Measurements from ENCODE around the gene LCN1. TPM values are rescaled to one million over a fixed set of nuclear protein-coding genes. Genes with fewer than 3 reads are reported as not detected.
A peak's percentile ranks its signal among the peaks of the same experiment; 100 is the strongest.

The LCN1 gene
- 0.14 and 0.15 TPM in 2 replicates for polyA plus RNA-seq (2013)

GRCh38 chr9:135520916-135521607, at the start of gene LCN1:
TSS of gene LCN1 (plus strand) at chr9:135521440. CDS start at chr9:135521498, 58 bp downstream.
- DNase-seq = no peak
- Histone ChIP-seq H3K9me3 (ENCODE audit: insufficient read depth, low read depth, low read length) (peaks cover 2% of the 10 kb centered on the region), H3K4me3 (ENCODE audit: low read depth, low read length) (no peak within 1 kb of the TSS), H3K9ac (ENCODE audit: low read length) (no peak within 1 kb of the TSS), H3K36me3 (ENCODE audit: control insufficient read depth in 1 of 2, insufficient read depth in 2 of 2, low read length in 2 of 2) (no peaks in the 10 kb centered on the region), H2BK5ac (ENCODE audit: low read depth, low read length, poor library complexity) (no peak within 1 kb of the TSS), H4K91ac (ENCODE audit: low read depth, low read length) (no peak within 1 kb of the TSS), H3K4me1 (ENCODE audit: control insufficient read depth in 1 of 2, insufficient read depth in 2 of 2, low read length in 2 of 2) (peaks cover 12 to 14% of the 10 kb centered on the region in 2 experiments), H3K27ac (ENCODE audit: low read depth, low read length) (no peak within 1 kb of the TSS), H4K12ac (ENCODE audit: low read depth, low read length) (no peak within 1 kb of the TSS), H2BK12ac (ENCODE audit: low read length) (no peak within 1 kb of the TSS), H3K79me2 (ENCODE audit: control insufficient read depth, insufficient read depth, low read length, poor library complexity) (no peaks in the 10 kb centered on the region), H3K27me3 (ENCODE audit: insufficient read depth, low read length) (no peaks in the 10 kb centered on the region), H2AFZ (ENCODE audit: insufficient read depth, low read length, poor library complexity) (no peak within 1 kb of the TSS), H3K79me1 (ENCODE audit: low read length) (no peaks in the 10 kb centered on the region), H3K14ac (ENCODE audit: low read length) (no peak within 1 kb of the TSS), H3K18ac (ENCODE audit: low read length) (no peak within 1 kb of the TSS), H3K4ac (ENCODE audit: low read depth, low read length) (no peak within 1 kb of the TSS), H3K23ac (ENCODE audit: low read length) (no peak within 1 kb of the TSS), H2AK5ac (ENCODE audit: low read length) (no peak within 1 kb of the TSS), H4K8ac (ENCODE audit: low read depth, low read length) (no peak within 1 kb of the TSS), H3K4me2 (ENCODE audit: low read length) (no peak within 1 kb of the TSS), H2BK120ac (ENCODE audit: insufficient read depth, low read length, poor library complexity) (no peak within 1 kb of the TSS)
- WGBS (ENCODE audit: extremely low coverage, insufficient coverage, insufficient read length) = no CpG with 5 or more reads among the region's 18 CpGs

- Histone ChIP-seq H2BK12ac (ENCODE audit: low read length) (no peak overlapping the region), H3K9ac (ENCODE audit: low read length) (no peak overlapping the region), H3K27ac (ENCODE audit: low read depth, low read length) (peak overlapping the region; percentile 54), H3K36me3 (ENCODE audit: control insufficient read depth in 1 of 2, insufficient read depth in 2 of 2, low read length in 2 of 2) (no peaks in the 10 kb centered on the region), H2BK5ac (ENCODE audit: low read depth, low read length, poor library complexity) (no peak overlapping the region), H3K4me2 (ENCODE audit: low read length) (peak overlapping the region; percentile 39), H3K4me1 (ENCODE audit: control insufficient read depth in 1 of 2, insufficient read depth in 2 of 2, low read length in 2 of 2) (peaks cover 20 to 23% of the 10 kb centered on the region in 2 experiments), H3K4me3 (ENCODE audit: low read depth, low read length) (peak overlapping the region; percentile 27), H3K9me3 (ENCODE audit: insufficient read depth, low read depth, low read length) (no peaks in the 10 kb centered on the region), H3K79me1 (ENCODE audit: low read length) (no peaks in the 10 kb centered on the region), H4K12ac (ENCODE audit: low read depth, low read length) (no peak overlapping the region), H3K79me2 (ENCODE audit: control insufficient read depth, insufficient read depth, low read length, poor library complexity) (no peaks in the 10 kb centered on the region), H2AK5ac (ENCODE audit: low read length) (no peak overlapping the region), H4K91ac (ENCODE audit: low read depth, low read length) (no peak overlapping the region), H2AFZ (ENCODE audit: insufficient read depth, low read length, poor library complexity) (no peak overlapping the region), H2BK120ac (ENCODE audit: insufficient read depth, low read length, poor library complexity) (no peak overlapping the region), H3K14ac (ENCODE audit: low read length) (no peak overlapping the region), H3K4ac (ENCODE audit: low read depth, low read length) (no peak overlapping the region), H3K23ac (ENCODE audit: low read length) (no peak overlapping the region), H3K18ac (ENCODE audit: low read length) (no peak overlapping the region), H4K8ac (ENCODE audit: low read depth, low read length) (no peak overlapping the region), H3K27me3 (ENCODE audit: insufficient read depth, low read length) (no peaks in the 10 kb centered on the region)
- WGBS (ENCODE audit: extremely low coverage, insufficient coverage, insufficient read length) = no CpG with 5 or more reads among the region's 23 CpGs
- peak; percentile 8 to 48 for DNase-seq
Observed at GRCh38 chr9:135471791-135472640, 49.2 kb upstream of the LCN1 start.

GRCh38 chr9:135473972-135474543, 47.2 kb upstream of the LCN1 start:
- no CpG with 5 or more reads among the region's 12 CpGs for WGBS (ENCODE audit: extremely low coverage, insufficient coverage, insufficient read length)

GRCh38 chr9:135474915-135475314, 46.3 kb upstream of the LCN1 start:
- no peaks in the 10 kb centered on the region for H3K79me2 ChIP-seq (ENCODE audit: control insufficient read depth, insufficient read depth, low read length, poor library complexity)
- H3K4ac ChIP-seq (ENCODE audit: low read depth, low read length) = no peak overlapping the region
- no peak overlapping the region for H2BK120ac ChIP-seq (ENCODE audit: insufficient read depth, low read length, poor library complexity)
- no peak overlapping the region for H3K23ac ChIP-seq (ENCODE audit: low read length)
- no peak overlapping the region for H2AFZ ChIP-seq (ENCODE audit: insufficient read depth, low read length, poor library complexity)
- H4K12ac ChIP-seq (ENCODE audit: low read depth, low read length) = no peak overlapping the region
- no peak overlapping the region for H3K4me2 ChIP-seq (ENCODE audit: low read length)
- H3K4me3 ChIP-seq (ENCODE audit: low read depth, low read length) = no peak overlapping the region
- H3K14ac ChIP-seq (ENCODE audit: low read length) = no peak overlapping the region
- H3K4me1 ChIP-seq (ENCODE audit: control insufficient read depth in 1 of 2, insufficient read depth in 2 of 2, low read length in 2 of 2) = peaks cover 20 to 22% of the 10 kb centered on the region in 2 experiments
- H3K79me1 ChIP-seq (ENCODE audit: low read length) = peaks cover 3% of the 10 kb centered on the region
- H2AK5ac ChIP-seq (ENCODE audit: low read length) = no peak overlapping the region
- H3K27ac ChIP-seq (ENCODE audit: low read depth, low read length) = no peak overlapping the region
- H2BK12ac ChIP-seq (ENCODE audit: low read length) = no peak overlapping the region
- no peak overlapping the region for H2BK5ac ChIP-seq (ENCODE audit: low read depth, low read length, poor library complexity)
- WGBS (ENCODE audit: extremely low coverage, insufficient coverage, insufficient read length) = no CpG with 5 or more reads among the region's 12 CpGs
- H3K36me3 ChIP-seq (ENCODE audit: control insufficient read depth in 1 of 2, insufficient read depth in 2 of 2, low read length in 2 of 2) = no peaks in the 10 kb centered on the region
- H3K27me3 ChIP-seq (ENCODE audit: insufficient read depth, low read length) = no peaks in the 10 kb centered on the region
- H3K9ac ChIP-seq (ENCODE audit: low read length) = no peak overlapping the region
- H3K18ac ChIP-seq (ENCODE audit: low read length) = no peak overlapping the region
- DNase-seq = peak in 1 of 2 donors; percentile 30
- no peaks in the 10 kb centered on the region for H3K9me3 ChIP-seq (ENCODE audit: insufficient read depth, low read depth, low read length)
- H4K91ac ChIP-seq (ENCODE audit: low read depth, low read length) = no peak overlapping the region
- H4K8ac ChIP-seq (ENCODE audit: low read depth, low read length) = no peak overlapping the region

More at GRCh38 chr9:135473972-135474543, 47.2 kb upstream of the LCN1 start:
- Histone ChIP-seq H3K27ac (ENCODE audit: low read depth, low read length) (no peak overlapping the region), H3K27me3 (ENCODE audit: insufficient read depth, low read length) (no peaks in the 10 kb centered on the region), H3K9ac (ENCODE audit: low read length) (no peak overlapping the region), H4K12ac (ENCODE audit: low read depth, low read length) (no peak overlapping the region), H3K79me1 (ENCODE audit: low read length) (peaks cover 1% of the 10 kb centered on the region), H2BK5ac (ENCODE audit: low read depth, low read length, poor library complexity) (no peak overlapping the region), H2AK5ac (ENCODE audit: low read length) (no peak overlapping the region), H2BK120ac (ENCODE audit: insufficient read depth, low read length, poor library complexity) (no peak overlapping the region), H3K79me2 (ENCODE audit: control insufficient read depth, insufficient read depth, low read length, poor library complexity) (no peaks in the 10 kb centered on the region), H4K8ac (ENCODE audit: low read depth, low read length) (no peak overlapping the region), H3K14ac (ENCODE audit: low read length) (no peak overlapping the region), H3K36me3 (ENCODE audit: control insufficient read depth in 1 of 2, insufficient read depth in 2 of 2, low read length in 2 of 2) (no peaks in the 10 kb centered on the region), H3K4me1 (ENCODE audit: control insufficient read depth in 1 of 2, insufficient read depth in 2 of 2, low read length in 2 of 2) (peaks cover 20 to 23% of the 10 kb centered on the region in 2 experiments), H3K4me3 (ENCODE audit: low read depth, low read length) (no peak overlapping the region), H3K23ac (ENCODE audit: low read length) (no peak overlapping the region), H3K18ac (ENCODE audit: low read length) (no peak overlapping the region), H3K9me3 (ENCODE audit: insufficient read depth, low read depth, low read length) (no peaks in the 10 kb centered on the region), H3K4ac (ENCODE audit: low read depth, low read length) (no peak overlapping the region), H4K91ac (ENCODE audit: low read depth, low read length) (no peak overlapping the region), H2BK12ac (ENCODE audit: low read length) (no peak overlapping the region), H3K4me2 (ENCODE audit: low read length) (no peak overlapping the region), H2AFZ (ENCODE audit: insufficient read depth, low read length, poor library complexity) (no peak overlapping the region)
- DNase-seq = no peak
